GM19025 (cell line): Measurements from ENCODE around the gene MAPK8IP3.

Experiments used
- ATAC-seq: cut with Tn5 transposase; IDR thresholded peaks from one replicate; pipeline ENCODE4 v1.9.1; 2021; ENCODE audit warnings: mild to moderate bottlenecking, low read depth, moderate library complexity; ENCODE audit not compliant: unreplicated experiment

Gene MAPK8IP3, protein sequence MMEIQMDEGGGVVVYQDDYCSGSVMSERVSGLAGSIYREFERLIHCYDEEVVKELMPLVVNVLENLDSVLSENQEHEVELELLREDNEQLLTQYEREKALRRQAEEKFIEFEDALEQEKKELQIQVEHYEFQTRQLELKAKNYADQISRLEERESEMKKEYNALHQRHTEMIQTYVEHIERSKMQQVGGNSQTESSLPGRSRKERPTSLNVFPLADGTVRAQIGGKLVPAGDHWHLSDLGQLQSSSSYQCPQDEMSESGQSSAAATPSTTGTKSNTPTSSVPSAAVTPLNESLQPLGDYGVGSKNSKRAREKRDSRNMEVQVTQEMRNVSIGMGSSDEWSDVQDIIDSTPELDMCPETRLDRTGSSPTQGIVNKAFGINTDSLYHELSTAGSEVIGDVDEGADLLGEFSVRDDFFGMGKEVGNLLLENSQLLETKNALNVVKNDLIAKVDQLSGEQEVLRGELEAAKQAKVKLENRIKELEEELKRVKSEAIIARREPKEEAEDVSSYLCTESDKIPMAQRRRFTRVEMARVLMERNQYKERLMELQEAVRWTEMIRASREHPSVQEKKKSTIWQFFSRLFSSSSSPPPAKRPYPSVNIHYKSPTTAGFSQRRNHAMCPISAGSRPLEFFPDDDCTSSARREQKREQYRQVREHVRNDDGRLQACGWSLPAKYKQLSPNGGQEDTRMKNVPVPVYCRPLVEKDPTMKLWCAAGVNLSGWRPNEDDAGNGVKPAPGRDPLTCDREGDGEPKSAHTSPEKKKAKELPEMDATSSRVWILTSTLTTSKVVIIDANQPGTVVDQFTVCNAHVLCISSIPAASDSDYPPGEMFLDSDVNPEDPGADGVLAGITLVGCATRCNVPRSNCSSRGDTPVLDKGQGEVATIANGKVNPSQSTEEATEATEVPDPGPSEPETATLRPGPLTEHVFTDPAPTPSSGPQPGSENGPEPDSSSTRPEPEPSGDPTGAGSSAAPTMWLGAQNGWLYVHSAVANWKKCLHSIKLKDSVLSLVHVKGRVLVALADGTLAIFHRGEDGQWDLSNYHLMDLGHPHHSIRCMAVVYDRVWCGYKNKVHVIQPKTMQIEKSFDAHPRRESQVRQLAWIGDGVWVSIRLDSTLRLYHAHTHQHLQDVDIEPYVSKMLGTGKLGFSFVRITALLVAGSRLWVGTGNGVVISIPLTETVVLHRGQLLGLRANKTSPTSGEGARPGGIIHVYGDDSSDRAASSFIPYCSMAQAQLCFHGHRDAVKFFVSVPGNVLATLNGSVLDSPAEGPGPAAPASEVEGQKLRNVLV (N-terminal part only)

DNA sequence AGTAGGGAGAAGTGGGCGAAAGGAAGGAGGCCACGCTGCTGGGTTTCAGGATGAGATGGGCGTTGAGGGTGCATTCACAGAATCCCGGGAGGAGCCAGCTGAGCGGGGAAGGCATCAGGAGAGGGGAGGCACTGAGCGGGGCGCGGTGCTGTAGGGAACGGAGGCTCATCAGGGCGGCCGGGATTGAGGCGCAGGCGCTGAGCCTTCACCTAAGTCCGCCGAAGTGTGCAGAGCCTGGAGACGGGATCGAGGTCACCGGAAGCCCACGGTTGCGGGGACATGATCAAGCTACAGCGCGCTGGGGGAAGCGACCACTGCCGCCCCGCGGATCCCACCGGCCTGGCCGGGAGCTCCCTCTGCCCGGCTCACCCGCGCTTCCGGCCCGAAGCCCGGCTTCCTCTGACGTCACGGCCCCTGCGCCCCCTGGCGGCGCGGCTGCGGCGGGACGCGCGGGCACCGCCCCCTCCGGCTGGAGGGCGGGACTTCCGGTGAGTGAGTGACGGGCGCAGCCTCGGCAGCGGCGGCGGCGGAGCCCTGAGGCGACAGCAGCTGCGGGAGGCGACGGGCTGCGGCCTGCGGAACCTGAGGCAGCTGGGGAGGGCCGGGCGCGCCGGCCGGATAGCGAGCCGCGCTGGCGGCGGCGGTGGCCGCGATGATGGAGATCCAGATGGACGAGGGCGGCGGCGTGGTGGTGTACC lies at the start of gene MAPK8IP3:
Gene MAPK8IP3 (plus strand): TSS at position 508 of the 698 bp plus-strand sequence. CDS start 145 bp downstream, at position 653.
- ATAC-seq, result peak; percentile 86

DNA sequence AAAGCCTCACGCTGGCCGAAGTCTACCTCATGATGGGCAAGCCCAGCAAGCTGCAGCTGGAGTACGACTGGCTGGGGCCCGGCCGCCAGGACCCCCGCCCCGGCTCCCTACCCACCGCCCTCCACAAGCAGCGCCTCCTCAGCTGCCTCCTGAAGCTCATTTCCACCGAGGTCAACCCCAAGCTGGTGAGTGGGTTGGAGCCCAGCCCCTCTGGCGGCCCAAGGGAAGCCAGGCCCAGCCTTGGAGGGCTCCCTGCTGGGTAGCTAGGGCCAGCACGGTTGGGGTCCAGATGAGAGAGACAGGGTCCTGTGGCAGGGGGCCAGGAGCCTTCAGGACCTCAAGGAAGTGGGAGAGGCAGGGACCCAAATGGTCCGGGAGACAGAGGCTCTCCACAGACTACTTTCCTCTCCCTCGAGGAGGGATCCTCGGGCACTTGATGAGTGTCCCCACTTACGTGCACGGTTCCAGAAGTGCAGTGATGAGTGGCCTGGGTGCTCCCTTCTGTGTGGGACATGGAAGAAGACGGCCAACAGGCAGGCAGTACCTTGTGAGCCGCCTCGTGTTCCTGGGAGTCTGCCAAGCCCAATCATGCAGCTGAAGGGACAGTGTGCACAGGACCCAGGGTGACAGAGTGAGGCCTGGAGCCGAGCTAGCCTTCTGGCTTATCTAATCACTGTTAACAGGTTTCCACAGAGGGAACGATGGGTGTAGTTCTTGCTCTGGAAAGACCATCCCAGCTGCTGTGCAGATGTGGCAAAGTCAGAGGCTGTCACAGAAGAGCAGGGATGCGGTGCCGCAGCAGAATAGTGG lies 49.0 kb upstream of the MAPK8IP3 start:
- ATAC-seq, result no peak

DNA sequence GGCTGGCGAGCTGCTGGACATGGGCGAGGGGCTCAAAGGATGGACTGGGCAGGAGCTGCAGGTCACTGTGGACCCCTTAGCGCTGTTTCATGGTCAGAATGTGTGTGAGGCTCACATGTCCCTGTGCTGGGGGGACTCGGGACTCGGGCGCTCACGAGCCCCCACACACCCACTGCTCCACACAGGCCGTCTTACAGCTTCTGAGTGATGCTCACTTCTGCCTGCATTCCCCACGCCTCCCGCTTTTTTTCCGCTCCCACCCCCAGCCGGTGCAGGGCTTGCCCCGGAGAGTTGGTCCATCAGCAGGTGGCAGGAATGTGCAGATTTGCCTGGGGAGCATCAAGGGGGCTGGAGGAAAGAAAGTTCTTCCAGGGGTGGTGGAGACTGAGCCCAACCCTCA lies 48.2 kb upstream of the MAPK8IP3 start:
- ATAC-seq, result no peak

GRCh38 chr16:1659031-1659430 lies 47.0 kb upstream of the MAPK8IP3 start:
- no peak for ATAC-seq

- no peak for ATAC-seq
Measured at GRCh38 chr16:1661826-1662225, 44.2 kb upstream of the MAPK8IP3 start.

- ATAC-seq, result no peak
Measured at GRCh38 chr16:1662543-1662942, 43.5 kb upstream of the MAPK8IP3 start.

GRCh38 chr16:1665829-1666228 lies 40.2 kb upstream of the MAPK8IP3 start:
- no peak for ATAC-seq

GRCh38 chr16:1666316-1666715 lies 39.7 kb upstream of the MAPK8IP3 start:
- no peak for ATAC-seq

DNA sequence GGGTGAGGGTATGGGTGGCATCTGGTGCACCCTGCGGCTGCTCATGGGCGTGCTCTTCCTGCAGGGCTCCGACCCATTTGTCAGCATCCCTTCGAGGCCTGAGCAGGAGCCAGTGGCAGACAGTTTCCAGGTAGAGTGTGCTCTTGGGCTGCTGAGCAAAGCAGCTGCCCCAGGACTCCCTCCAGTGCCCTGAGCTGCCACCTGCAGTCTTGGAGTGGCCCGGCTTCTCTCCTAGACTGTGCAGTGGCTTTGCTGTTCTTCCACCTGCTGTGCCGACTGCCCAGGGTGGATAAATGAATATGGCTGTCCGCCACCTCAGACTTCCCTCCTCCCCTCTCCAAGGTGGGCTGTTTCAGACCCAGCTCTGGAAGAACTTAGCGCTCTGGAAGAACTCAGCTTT lies 38.7 kb upstream of the MAPK8IP3 start:
- no peak for ATAC-seq

DNA sequence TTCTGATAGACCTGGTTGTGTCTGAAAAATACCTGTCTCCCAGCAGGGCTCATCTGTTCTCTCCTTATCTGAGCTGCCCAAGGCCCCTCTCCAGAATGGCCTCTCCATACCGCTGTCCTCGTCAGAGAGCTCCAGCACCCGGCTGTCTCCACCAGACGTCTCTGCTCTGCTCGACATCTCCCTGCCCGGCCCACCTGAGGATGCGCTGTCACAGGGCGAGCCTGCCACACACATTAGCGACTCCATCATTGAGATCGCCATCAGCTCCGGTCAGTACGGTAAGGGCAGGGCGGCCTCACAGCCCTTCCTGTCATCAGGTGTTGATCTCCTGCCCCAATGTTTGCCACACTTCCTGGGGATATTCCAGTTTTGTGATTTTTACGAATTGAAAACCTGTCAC lies 38.1 kb upstream of the MAPK8IP3 start:
- ATAC-seq, result no peak

DNA sequence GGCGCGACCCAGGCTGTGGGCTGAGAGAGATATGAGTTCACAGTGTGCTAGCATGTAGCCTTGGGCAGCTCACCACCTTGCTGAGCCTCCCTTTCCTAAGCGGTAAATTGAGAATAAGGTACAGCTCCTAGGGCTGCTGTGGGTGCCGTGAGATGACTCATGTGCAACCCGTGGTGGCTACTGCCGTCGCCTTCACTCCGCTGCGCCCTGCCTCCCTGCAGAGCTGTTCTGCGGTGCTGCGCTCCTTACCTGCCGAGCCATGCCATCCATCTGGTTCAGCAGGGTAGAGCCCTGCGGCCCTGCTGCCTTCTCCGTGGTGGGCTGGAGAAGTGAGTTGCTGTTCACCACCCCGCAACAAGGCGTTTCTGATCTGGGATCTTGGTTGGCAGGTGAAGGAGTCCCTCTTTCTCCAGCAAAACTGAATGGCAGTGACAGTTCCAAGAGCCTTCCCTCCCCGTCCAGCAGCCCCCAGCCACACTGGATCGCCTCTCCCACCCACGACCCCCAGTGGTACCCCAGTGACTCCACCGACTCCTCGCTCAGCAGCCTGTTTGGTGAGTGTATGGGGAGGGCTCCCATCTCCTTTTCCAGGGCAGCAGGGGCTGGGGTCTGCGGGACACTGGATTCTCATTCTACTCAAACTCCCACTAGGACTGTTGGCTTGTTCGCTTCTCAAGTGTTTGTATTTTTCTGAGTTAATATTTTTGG lies 37.2 kb upstream of the MAPK8IP3 start:
- no peak for ATAC-seq

DNA sequence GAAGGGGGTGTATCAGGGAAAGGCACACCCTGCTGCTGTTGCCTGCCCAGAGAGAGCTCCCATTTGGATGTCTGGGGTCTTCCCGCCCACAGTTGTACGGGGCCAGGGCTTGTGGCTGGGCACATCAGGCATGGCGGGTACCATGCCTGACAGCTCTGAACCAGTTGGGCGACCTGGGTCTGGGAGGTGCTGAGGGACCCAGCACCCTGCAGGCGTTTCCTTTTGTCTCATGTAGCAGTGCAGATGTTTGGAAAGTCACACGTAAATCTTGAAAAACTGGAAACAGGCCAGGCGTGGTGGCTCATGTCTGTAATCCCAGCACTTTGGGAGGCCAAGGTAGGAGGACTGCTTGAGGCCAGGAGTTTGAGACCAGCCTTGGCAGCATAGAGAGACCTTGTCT lies 36.3 kb upstream of the MAPK8IP3 start:
- no peak for ATAC-seq

GRCh38 chr16:1670371-1670770 lies 35.6 kb upstream of the MAPK8IP3 start:
- ATAC-seq, result no peak

DNA sequence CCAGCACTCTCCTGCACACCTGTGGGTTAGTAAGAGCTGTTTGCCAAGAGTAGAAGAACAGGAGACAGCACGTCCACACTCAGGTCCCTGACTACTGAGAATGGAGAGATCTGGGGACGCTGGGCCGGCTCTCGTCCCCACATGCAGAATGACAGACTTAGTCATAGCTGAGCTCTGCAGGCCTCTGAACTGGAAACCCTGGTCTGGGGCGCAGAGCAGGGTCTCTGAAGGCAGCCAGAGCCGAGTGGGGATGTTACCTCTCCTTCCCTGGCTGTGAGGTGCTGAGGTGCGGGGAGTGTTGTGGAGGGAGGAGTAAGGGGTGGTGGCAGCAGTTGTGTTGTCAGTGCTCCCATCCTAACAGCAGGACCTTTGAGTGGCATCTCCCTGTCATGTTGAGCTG lies 35.1 kb upstream of the MAPK8IP3 start:
- no peak for ATAC-seq

DNA sequence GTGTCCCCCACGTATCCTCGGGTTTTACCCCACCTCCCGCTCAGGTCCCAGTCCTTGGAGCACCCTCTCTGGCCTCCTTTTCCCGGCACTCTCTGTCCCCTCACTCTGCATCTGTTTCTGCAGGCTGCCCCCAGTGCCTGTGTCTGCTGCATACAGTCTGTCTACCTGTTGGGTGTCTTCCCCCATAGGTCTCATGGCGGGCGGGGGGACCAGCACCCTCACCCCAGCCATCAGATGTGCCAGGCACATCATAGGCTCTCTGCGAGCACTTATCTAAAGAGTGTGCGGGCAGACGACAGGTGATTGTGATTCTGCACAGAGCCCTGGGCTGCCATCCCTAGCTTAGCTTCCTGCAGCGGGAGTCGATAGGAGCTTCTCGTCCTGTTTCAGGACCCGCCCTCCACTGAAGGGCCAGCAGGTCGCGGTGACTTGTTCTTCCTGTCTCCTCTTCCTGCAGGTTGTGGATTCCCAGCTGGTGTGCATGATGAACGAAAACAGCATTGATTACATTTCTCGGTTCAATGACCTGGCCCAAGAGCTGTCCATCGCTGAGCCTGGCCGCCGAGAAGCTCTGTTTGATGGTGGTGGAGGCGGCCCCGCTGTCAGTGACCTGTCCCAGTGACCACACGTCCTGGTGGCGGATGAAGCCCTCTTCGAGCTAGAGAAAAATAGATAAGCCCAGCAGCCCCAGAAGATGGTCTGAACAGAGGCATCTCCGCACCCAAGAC lies 32.4 kb upstream of the MAPK8IP3 start:
- no peak for ATAC-seq

DNA sequence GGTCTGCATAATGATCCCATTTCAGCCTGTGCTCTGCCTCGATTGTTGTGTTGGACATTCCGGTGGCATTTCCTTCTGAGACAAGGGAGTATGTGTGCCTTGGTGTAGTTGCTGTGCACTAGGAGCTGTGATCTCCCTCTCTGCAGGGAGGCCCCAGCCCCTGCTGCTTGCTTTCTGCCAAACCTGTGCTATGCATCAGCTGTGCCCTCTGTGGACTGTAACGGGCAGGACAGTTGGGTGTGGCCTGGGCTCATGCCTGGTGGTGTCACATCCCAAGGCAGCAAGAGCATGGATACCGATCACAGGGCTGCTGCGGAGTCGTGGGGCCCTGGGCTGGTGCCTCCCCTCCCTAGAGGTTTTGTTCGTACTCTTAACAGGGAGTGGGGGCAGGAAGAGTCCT lies 31.7 kb upstream of the MAPK8IP3 start:
- no peak for ATAC-seq

GRCh38 chr16:1674751-1675664 lies 31.0 kb upstream of the MAPK8IP3 start:
- no peak for ATAC-seq
